ENCODE data around the gene TMEM132C.

DNA sequence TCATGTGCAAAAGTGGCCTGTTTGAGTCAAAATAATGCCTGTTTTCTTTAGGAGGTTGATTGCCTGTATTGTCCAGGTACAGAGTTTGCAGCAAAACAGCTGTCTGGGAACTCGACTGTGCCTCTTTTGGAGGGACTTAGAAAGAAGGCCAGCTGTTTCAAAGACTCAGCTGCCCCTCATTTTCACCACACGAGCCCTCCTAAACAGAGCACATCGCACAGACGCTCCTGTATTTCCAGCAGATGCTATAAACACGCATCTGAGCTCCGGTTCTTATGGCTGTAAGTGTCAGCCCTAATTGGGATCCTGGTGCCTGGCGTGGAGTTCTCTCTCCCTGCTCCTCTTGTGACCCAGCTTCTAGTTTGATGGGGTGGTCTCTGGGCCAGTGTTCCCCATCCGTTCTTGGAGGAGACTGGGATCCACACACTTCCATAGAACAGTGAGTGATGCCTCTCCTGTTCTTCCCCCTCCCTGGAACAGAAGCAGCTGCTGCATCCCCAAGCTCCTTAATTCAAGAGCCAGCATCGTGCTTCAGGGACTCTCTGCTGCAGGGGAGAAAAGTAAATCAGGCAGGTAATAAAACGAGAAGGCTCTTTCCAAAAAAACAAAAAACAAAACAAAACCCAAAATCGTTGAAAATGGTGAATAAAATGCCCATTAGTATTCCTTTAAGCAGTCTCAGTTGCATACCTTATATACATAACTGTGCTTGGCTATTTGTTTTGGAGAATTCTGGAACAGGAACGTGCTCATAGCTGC is 287.8 kb downstream of the TMEM132C start:
- TF ChIP-seq, protein P1, sequence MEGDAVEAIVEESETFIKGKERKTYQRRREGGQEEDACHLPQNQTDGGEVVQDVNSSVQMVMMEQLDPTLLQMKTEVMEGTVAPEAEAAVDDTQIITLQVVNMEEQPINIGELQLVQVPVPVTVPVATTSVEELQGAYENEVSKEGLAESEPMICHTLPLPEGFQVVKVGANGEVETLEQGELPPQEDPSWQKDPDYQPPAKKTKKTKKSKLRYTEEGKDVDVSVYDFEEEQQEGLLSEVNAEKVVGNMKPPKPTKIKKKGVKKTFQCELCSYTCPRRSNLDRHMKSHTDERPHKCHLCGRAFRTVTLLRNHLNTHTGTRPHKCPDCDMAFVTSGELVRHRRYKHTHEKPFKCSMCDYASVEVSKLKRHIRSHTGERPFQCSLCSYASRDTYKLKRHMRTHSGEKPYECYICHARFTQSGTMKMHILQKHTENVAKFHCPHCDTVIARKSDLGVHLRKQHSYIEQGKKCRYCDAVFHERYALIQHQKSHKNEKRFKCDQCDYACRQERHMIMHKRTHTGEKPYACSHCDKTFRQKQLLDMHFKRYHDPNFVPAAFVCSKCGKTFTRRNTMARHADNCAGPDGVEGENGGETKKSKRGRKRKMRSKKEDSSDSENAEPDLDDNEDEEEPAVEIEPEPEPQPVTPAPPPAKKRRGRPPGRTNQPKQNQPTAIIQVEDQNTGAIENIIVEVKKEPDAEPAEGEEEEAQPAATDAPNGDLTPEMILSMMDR (IDR thresholded peaks at IDR 0.05) = no peak
- no peak for TF ChIP-seq POLR2A (IDR thresholded peaks at IDR 0.05)
